ENCODE data around the gene CNNM2. TPM values are rescaled to one million over a fixed set of nuclear protein-coding genes. Genes with fewer than 3 reads are reported as not detected.
A peak's percentile ranks its signal among the peaks of the same experiment; 100 is the strongest.

CNNM2 gene
- total RNA-seq, 1 experiment from 2014 or later: 23.5 TPM

DNA sequence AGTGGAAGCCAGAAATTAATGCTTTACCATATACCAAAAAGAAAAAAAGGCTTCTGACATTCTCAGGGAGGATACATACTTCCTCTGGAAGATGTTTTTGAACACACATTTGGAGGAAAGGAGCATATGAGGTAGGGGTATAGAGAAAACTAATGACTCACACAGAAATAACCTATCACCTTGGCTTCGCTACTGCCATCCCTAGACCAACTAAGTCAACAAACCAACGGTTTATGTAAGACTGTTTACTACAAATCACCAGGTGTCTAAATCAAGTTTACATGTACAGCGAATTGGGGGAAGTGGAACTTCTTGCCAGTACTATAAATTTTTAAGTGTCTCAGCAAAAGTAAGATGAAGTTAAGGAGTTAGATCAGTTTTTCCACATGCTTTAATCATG, 178.0 kb downstream of the CNNM2 start:
- H3K36me3 Mint-ChIP-seq: peaks cover 64% of the 10 kb centered on the region
- H3K4me1 Mint-ChIP-seq: no peaks in the 10 kb centered on the region
- no peak for TF ChIP-seq MYBL2 (CRISPR knock-in tag; IDR thresholded peaks at IDR 0.05)
- CTCF ChIA-PET: interaction anchor here (2.2 kb wide), 1 partner anchor 148 kb away, joined by 8 read pairs; no protein-coding TSS in a partner anchor
- ATAC-seq (no peak), DNase-seq (ENCODE audit: low spot score) (no peak)
- H3K9me3 Mint-ChIP-seq: no peaks in the 10 kb centered on the region
- POLR2A ChIA-PET: no interaction called here
- H3K4me3 Mint-ChIP-seq: no peak overlapping the region
- H3K27ac Mint-ChIP-seq: peak overlapping the region; percentile 43
- no peaks in the 10 kb centered on the region for H3K27me3 Mint-ChIP-seq (ENCODE audit: low read depth)

DNA sequence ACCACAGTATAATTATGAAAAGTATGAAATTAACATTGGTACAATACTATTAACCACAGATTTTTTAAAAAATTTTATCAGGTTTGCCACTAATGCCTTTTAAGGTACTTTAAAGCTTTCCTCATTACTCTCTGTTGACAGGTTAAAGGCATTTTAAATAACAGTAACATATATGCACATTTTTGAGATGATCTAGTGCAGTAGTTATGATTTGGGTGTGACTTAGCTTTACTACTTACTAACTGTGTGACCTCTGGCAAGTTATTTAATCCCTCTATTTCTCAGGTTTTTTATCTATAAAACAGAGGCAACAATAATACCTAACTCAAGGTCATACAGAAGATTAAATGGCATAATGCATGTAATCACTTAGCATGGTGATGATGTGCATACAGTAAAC, 180.1 kb downstream of the CNNM2 start:
- H3K27ac Mint-ChIP-seq: no peak overlapping the region
- H3K36me3 Mint-ChIP-seq: peaks cover 47% of the 10 kb centered on the region
- H3K4me1 Mint-ChIP-seq: peaks cover 14% of the 10 kb centered on the region
- no peaks in the 10 kb centered on the region for H3K27me3 Mint-ChIP-seq (ENCODE audit: low read depth)
- ChIA-PET POLR2A (no interaction called here), CTCF (no interaction called here)
- DNase-seq (ENCODE audit: low spot score) (no peak), ATAC-seq (no peak)
- no peak overlapping the region for H3K4me3 Mint-ChIP-seq
- H3K9me3 Mint-ChIP-seq: no peaks in the 10 kb centered on the region
- TF ChIP-seq, protein P1, sequence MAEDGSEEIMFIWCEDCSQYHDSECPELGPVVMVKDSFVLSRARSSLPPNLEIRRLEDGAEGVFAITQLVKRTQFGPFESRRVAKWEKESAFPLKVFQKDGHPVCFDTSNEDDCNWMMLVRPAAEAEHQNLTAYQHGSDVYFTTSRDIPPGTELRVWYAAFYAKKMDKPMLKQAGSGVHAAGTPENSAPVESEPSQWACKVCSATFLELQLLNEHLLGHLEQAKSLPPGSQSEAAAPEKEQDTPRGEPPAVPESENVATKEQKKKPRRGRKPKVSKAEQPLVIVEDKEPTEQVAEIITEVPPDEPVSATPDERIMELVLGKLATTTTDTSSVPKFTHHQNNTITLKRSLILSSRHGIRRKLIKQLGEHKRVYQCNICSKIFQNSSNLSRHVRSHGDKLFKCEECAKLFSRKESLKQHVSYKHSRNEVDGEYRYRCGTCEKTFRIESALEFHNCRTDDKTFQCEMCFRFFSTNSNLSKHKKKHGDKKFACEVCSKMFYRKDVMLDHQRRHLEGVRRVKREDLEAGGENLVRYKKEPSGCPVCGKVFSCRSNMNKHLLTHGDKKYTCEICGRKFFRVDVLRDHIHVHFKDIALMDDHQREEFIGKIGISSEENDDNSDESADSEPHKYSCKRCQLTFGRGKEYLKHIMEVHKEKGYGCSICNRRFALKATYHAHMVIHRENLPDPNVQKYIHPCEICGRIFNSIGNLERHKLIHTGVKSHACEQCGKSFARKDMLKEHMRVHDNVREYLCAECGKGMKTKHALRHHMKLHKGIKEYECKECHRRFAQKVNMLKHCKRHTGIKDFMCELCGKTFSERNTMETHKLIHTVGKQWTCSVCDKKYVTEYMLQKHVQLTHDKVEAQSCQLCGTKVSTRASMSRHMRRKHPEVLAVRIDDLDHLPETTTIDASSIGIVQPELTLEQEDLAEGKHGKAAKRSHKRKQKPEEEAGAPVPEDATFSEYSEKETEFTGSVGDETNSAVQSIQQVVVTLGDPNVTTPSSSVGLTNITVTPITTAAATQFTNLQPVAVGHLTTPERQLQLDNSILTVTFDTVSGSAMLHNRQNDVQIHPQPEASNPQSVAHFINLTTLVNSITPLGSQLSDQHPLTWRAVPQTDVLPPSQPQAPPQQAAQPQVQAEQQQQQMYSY (CRISPR knock-in tag; IDR thresholded peaks at IDR 0.05): no peak
- TF ChIP-seq NFE2L1 (CRISPR knock-in tag; IDR thresholded peaks at IDR 0.05) (no peak), JAZF1 (CRISPR knock-in tag; IDR thresholded peaks at IDR 0.05) (no peak), SMAD3 (CRISPR knock-in tag; IDR thresholded peaks at IDR 0.05; ENCODE audit: borderline replicate concordance) (no peak), ZNF138 (CRISPR knock-in tag; conservative IDR thresholded peaks at IDR 0.05) (no peak), ZNF263 (CRISPR knock-in tag; IDR thresholded peaks at IDR 0.05; ENCODE audit: low read depth) (no peak), FOXJ3 (CRISPR knock-in tag; IDR thresholded peaks at IDR 0.05; ENCODE audit: borderline replicate concordance) (no peak), ZNF423 (CRISPR knock-in tag; IDR thresholded peaks at IDR 0.05) (no peak), GTF2I (CRISPR knock-in tag; conservative IDR thresholded peaks at IDR 0.05) (no peak), MXD4 (CRISPR knock-in tag; IDR thresholded peaks at IDR 0.05; ENCODE audit: borderline replicate concordance) (no peak), NR3C1 (CRISPR knock-in tag; conservative IDR thresholded peaks at IDR 0.05; ENCODE audit: low read depth) (no peak), GRHL2 (CRISPR knock-in tag; IDR thresholded peaks at IDR 0.05; ENCODE audit: insufficient replicate concordance, severe bottlenecking) (no peak), TCF7 (CRISPR knock-in tag; IDR thresholded peaks at IDR 0.05; ENCODE audit: low read depth) (no peak), CREM (CRISPR knock-in tag; IDR thresholded peaks at IDR 0.05) (no peak), ETV6 (CRISPR knock-in tag; IDR thresholded peaks at IDR 0.05) (no peak), HMGA2 (CRISPR knock-in tag; IDR thresholded peaks at IDR 0.05) (no peak), ZNF416 (CRISPR knock-in tag; IDR thresholded peaks at IDR 0.05) (no peak)
- TF ChIP-seq, protein P2, sequence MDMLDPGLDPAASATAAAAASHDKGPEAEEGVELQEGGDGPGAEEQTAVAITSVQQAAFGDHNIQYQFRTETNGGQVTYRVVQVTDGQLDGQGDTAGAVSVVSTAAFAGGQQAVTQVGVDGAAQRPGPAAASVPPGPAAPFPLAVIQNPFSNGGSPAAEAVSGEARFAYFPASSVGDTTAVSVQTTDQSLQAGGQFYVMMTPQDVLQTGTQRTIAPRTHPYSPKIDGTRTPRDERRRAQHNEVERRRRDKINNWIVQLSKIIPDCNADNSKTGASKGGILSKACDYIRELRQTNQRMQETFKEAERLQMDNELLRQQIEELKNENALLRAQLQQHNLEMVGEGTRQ (CRISPR knock-in tag; IDR thresholded peaks at IDR 0.05): no peak
- TF ChIP-seq, protein P3, sequence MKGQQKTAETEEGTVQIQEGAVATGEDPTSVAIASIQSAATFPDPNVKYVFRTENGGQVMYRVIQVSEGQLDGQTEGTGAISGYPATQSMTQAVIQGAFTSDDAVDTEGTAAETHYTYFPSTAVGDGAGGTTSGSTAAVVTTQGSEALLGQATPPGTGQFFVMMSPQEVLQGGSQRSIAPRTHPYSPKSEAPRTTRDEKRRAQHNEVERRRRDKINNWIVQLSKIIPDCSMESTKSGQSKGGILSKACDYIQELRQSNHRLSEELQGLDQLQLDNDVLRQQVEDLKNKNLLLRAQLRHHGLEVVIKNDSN (CRISPR knock-in tag; IDR thresholded peaks at IDR 0.05): no peak
- TF ChIP-seq, protein P4, sequence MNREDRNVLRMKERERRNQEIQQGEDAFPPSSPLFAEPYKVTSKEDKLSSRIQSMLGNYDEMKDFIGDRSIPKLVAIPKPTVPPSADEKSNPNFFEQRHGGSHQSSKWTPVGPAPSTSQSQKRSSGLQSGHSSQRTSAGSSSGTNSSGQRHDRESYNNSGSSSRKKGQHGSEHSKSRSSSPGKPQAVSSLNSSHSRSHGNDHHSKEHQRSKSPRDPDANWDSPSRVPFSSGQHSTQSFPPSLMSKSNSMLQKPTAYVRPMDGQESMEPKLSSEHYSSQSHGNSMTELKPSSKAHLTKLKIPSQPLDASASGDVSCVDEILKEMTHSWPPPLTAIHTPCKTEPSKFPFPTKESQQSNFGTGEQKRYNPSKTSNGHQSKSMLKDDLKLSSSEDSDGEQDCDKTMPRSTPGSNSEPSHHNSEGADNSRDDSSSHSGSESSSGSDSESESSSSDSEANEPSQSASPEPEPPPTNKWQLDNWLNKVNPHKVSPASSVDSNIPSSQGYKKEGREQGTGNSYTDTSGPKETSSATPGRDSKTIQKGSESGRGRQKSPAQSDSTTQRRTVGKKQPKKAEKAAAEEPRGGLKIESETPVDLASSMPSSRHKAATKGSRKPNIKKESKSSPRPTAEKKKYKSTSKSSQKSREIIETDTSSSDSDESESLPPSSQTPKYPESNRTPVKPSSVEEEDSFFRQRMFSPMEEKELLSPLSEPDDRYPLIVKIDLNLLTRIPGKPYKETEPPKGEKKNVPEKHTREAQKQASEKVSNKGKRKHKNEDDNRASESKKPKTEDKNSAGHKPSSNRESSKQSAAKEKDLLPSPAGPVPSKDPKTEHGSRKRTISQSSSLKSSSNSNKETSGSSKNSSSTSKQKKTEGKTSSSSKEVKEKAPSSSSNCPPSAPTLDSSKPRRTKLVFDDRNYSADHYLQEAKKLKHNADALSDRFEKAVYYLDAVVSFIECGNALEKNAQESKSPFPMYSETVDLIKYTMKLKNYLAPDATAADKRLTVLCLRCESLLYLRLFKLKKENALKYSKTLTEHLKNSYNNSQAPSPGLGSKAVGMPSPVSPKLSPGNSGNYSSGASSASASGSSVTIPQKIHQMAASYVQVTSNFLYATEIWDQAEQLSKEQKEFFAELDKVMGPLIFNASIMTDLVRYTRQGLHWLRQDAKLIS (CRISPR knock-in tag; IDR thresholded peaks at IDR 0.05; ENCODE audit: borderline replicate concordance): no peak

Measured in WTC11 (cell line).